Keratinocyte (primary cell): ENCODE data around the gene YPEL1.
"Not testable (repeated sequence)": the region's sequence is repeated elsewhere in the genome, so short reads cannot be mapped to it uniquely, and the experiment has no call there.

ENCODE experiments used
- CTCF ChIP-seq, 3 experiments: IDR thresholded peaks in 1 of 3; conservative IDR thresholded peaks in 1 of 3; optimal IDR thresholded peaks in 1 of 3; 2 replicates in 2 of 3; 3 replicates in 1 of 3; pipeline versions ENCODE3 to v1.5.1; 2011; ENCODE audit warnings: low read length in 3 of 3, mild to moderate bottlenecking in 3 of 3, moderate library complexity in 2 of 3, control low read depth in 1 of 3, inconsistent platforms in 1 of 3; ENCODE audit not compliant: insufficient read depth in 2 of 3; ENCODE audit errors: extremely low read depth in 1 of 3
- EZH2 ChIP-seq: IDR thresholded peaks from one replicate; pipeline ENCODE4 v1.6.1; 2012; ENCODE audit warnings: inconsistent platforms, mild to moderate bottlenecking, low read length, moderate library complexity

GRCh38 chr22:21744917-21745316 lies 9.3 kb upstream of the YPEL1 start:
- TF ChIP-seq CTCF (optimal IDR thresholded peaks at IDR 0.05 in 1 of 3, IDR thresholded peaks at IDR 0.05 in 1 of 3, conservative IDR thresholded peaks at IDR 0.05 in 1 of 3; ENCODE audit: extremely low read depth in 1 of 3, insufficient read depth in 2 of 3, low read length in 3 of 3); EZH2: not testable (repeated sequence)
